Measurements from ENCODE around the gene CCDC120. TPM values are rescaled to one million over a fixed set of nuclear protein-coding genes. Genes with fewer than 3 reads are reported as not detected.

CCDC120 gene
- total RNA-seq, 1 donor from 2014 or later, result 35.1 TPM

GRCh38 chrX:49042581-49043219, 16.1 kb upstream of the CCDC120 start:
- peaks cover 40% of the 10 kb centered on the region for H3K4me1 Mint-ChIP-seq
- peaks cover 8% of the 10 kb centered on the region for H3K9me3 Mint-ChIP-seq
- no peak for TF ChIP-seq CTCF (IDR thresholded peaks at IDR 0.05; ENCODE audit: unreplicated experiment)
- DNase-seq (ENCODE audit: low spot score in 2 of 2, unreplicated experiment in 2 of 2), result no peak
- H3K36me3 Mint-ChIP-seq, result peaks cover 11% of the 10 kb centered on the region
- H3K4me3 Mint-ChIP-seq, result peak overlapping the region; percentile 90
- peak overlapping the region; percentile 100 for H3K27ac Mint-ChIP-seq
- H3K27me3 Mint-ChIP-seq (ENCODE audit: low read depth), result no peaks in the 10 kb centered on the region

- no peaks in the 10 kb centered on the region for H3K27me3 Mint-ChIP-seq (ENCODE audit: low read depth)
- H3K4me3 Mint-ChIP-seq, result peak within 1 kb of the TSS; percentile 90
- peaks cover 7% of the 10 kb centered on the region for H3K36me3 Mint-ChIP-seq
- DNase-seq (ENCODE audit: low spot score in 2 of 2, unreplicated experiment in 2 of 2), result peak; percentile 91 to 95
- peaks cover 8% of the 10 kb centered on the region for H3K9me3 Mint-ChIP-seq
- peak within 1 kb of the TSS; percentile 100 for H3K27ac Mint-ChIP-seq
- H3K4me1 Mint-ChIP-seq, result peaks cover 36% of the 10 kb centered on the region
- peak; percentile 63 for TF ChIP-seq CTCF (IDR thresholded peaks at IDR 0.05; ENCODE audit: unreplicated experiment)
Observed at GRCh38 chrX:49043220-49043986, 15.4 kb upstream of the CCDC120 start, which contains the start of gene TFE3. TSS of gene TFE3 (minus strand) at chrX:49043357. CDS start at chrX:49043226, 131 bp downstream.

- H3K9me3 Mint-ChIP-seq, result peaks cover 8% of the 10 kb centered on the region
- H3K4me3 Mint-ChIP-seq, result peak overlapping the region; percentile 90
- no peak for TF ChIP-seq CTCF (IDR thresholded peaks at IDR 0.05; ENCODE audit: unreplicated experiment)
- no peak for DNase-seq (ENCODE audit: low spot score in 2 of 2, unreplicated experiment in 2 of 2)
- H3K27ac Mint-ChIP-seq, result peak overlapping the region; percentile 91
- H3K36me3 Mint-ChIP-seq, result peaks cover 2% of the 10 kb centered on the region
- peaks cover 31% of the 10 kb centered on the region for H3K4me1 Mint-ChIP-seq
- H3K27me3 Mint-ChIP-seq (ENCODE audit: low read depth), result no peaks in the 10 kb centered on the region
Observed at GRCh38 chrX:49043987-49044281, 14.9 kb upstream of the CCDC120 start.

- no peak for TF ChIP-seq CTCF (IDR thresholded peaks at IDR 0.05; ENCODE audit: unreplicated experiment)
- Mint-ChIP-seq H3K4me1 (peaks cover 25% of the 10 kb centered on the region), H3K27ac (peak overlapping the region; percentile 80), H3K36me3 (no peaks in the 10 kb centered on the region), H3K27me3 (ENCODE audit: low read depth) (no peaks in the 10 kb centered on the region), H3K4me3 (peak overlapping the region; percentile 70), H3K9me3 (peaks cover 18% of the 10 kb centered on the region)
- peak; percentile 60 to 75 for DNase-seq (ENCODE audit: low spot score in 2 of 2, unreplicated experiment in 2 of 2)
Observed at GRCh38 chrX:49053223-49054072, 5.4 kb upstream of the CCDC120 start.

GRCh38 chrX:49054073-49054762, 4.6 kb upstream of the CCDC120 start:
- H3K36me3 Mint-ChIP-seq, result no peaks in the 10 kb centered on the region
- DNase-seq (ENCODE audit: low spot score in 2 of 2, unreplicated experiment in 2 of 2), result no peak
- H3K27ac Mint-ChIP-seq, result peak overlapping the region; percentile 80
- no peak for TF ChIP-seq CTCF (IDR thresholded peaks at IDR 0.05; ENCODE audit: unreplicated experiment)
- peaks cover 25% of the 10 kb centered on the region for H3K4me1 Mint-ChIP-seq
- peaks cover 18% of the 10 kb centered on the region for H3K9me3 Mint-ChIP-seq
- H3K27me3 Mint-ChIP-seq (ENCODE audit: low read depth), result no peaks in the 10 kb centered on the region
- H3K4me3 Mint-ChIP-seq, result peak overlapping the region; percentile 70

Data from mesothelial cell of epicardium (in vitro differentiated cells).